Adrenal gland (tissue), 5 donors: Measurements from ENCODE around the gene IFNA16.

Experiments used
- CTCF ChIP-seq, 6 experiments: fragments of 450-650 bp in 4 of 6; fragments of 200-600 bp in 2 of 6; sonication (generic) in 1 of 6; IDR thresholded peaks; 1 replicate in 5 of 6; 2 replicates in 1 of 6; pipeline versions ENCODE4 v1.5.1 to v1.8.0; 2016 to 2021; ENCODE audit warnings: antibody characterized with exemption in 6 of 6, mild to moderate bottlenecking in 2 of 6, moderate library complexity in 1 of 6
- POLR2A ChIP-seq, 2 donors: fragments of 450-650 bp; IDR thresholded peaks; one replicate each; pipeline ENCODE4 v1.6.1; 2017; ENCODE audit warnings: antibody characterized with exemption in 2 of 2, mild to moderate bottlenecking in 2 of 2, moderate library complexity in 1 of 2
- donor health status: DM: no; HTN: no; CAD: no.

GRCh38 chr9:21239911-21240310 lies 22.8 kb upstream of the IFNA16 start, which contains the start of gene IFNA14:
- no peak for TF ChIP-seq CTCF (IDR thresholded peaks at IDR 0.05)
- TF ChIP-seq POLR2A (IDR thresholded peaks at IDR 0.05): no peak
